Keratinocyte (primary cell): ENCODE measurements around the gene CENPF.

Source experiments
- EZH2 ChIP-seq: IDR thresholded peaks from one replicate; pipeline ENCODE4 v1.6.1; 2012; ENCODE audit warnings: inconsistent platforms, mild to moderate bottlenecking, low read length, moderate library complexity
- TF ChIP-seq, protein P1 (sequence below), 3 experiments: IDR thresholded peaks in 1 of 3; conservative IDR thresholded peaks in 1 of 3; optimal IDR thresholded peaks in 1 of 3; 2 replicates in 2 of 3; 3 replicates in 1 of 3; pipeline versions ENCODE3 to v1.5.1; 2011; ENCODE audit warnings: low read length in 3 of 3, mild to moderate bottlenecking in 3 of 3, moderate library complexity in 2 of 3, control low read depth in 1 of 3, inconsistent platforms in 1 of 3; ENCODE audit not compliant: insufficient read depth in 2 of 3; ENCODE audit errors: extremely low read depth in 1 of 3

DNA sequence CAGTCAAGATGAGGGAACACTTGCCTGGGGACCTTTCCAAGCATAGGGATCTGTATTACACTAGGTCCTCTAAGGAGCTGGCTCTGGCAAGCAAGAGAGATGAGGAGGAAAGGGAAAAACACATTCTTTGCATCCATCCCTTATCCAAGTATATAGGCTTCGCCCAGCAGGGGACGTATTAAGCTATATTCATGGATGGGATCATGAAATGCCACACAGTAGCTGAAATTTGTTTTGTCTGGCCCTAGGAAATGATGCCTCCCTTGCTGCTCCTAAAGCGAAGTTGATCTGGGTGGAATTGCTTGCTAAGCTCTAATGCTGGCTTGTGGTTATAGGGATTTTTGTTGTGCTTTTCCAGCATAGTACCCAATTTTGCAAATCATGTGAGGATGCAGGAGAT, 32.1 kb downstream of the CENPF start:
- TF ChIP-seq, protein P1, sequence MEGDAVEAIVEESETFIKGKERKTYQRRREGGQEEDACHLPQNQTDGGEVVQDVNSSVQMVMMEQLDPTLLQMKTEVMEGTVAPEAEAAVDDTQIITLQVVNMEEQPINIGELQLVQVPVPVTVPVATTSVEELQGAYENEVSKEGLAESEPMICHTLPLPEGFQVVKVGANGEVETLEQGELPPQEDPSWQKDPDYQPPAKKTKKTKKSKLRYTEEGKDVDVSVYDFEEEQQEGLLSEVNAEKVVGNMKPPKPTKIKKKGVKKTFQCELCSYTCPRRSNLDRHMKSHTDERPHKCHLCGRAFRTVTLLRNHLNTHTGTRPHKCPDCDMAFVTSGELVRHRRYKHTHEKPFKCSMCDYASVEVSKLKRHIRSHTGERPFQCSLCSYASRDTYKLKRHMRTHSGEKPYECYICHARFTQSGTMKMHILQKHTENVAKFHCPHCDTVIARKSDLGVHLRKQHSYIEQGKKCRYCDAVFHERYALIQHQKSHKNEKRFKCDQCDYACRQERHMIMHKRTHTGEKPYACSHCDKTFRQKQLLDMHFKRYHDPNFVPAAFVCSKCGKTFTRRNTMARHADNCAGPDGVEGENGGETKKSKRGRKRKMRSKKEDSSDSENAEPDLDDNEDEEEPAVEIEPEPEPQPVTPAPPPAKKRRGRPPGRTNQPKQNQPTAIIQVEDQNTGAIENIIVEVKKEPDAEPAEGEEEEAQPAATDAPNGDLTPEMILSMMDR (optimal IDR thresholded peaks at IDR 0.05 in 1 of 3, IDR thresholded peaks at IDR 0.05 in 1 of 3, conservative IDR thresholded peaks at IDR 0.05 in 1 of 3; ENCODE audit: extremely low read depth in 1 of 3, insufficient read depth in 2 of 3, low read length in 3 of 3), result no peak
- TF ChIP-seq EZH2, result no peak
